Measurements from ENCODE around the gene KIDINS220. TPM values are rescaled to one million over a fixed set of nuclear protein-coding genes. Genes with fewer than 3 reads are reported as not detected.

The KIDINS220 gene
- total RNA-seq, 1 experiment from 2014 or later, result 29.3 TPM

DNA sequence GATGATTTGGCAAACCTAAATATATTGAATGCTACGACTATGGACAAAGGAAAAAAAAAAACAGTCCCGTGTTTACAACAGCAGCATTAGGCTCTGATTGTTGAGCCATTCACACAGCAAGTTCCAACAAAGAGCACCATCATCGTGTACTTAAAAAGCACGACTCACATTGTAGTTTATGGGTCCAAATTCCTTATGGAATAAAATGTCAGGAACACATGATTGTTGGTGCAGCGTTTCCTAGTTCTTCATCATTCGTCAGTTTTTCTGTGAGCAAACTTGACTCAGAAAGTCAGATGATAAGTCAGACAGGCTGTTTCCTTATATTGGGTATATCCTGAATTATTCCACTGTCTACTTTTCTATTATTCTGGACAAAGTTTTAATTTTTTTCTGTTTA, 10.0 kb upstream of the KIDINS220 start:
- H3K23me2 ChIP-seq (ENCODE audit: insufficient read length, low read depth, low read length, poor library complexity, severe bottlenecking), result no peaks in the 10 kb centered on the region
- H3K79me2 ChIP-seq (ENCODE audit: insufficient read depth, low read length), result no peaks in the 10 kb centered on the region
- H4K91ac ChIP-seq (ENCODE audit: insufficient read length, low read depth, low read length), result no peak overlapping the region
- H3K27ac Mint-ChIP-seq, result no peak overlapping the region
- no peaks in the 10 kb centered on the region for H3K9me3 ChIP-seq (ENCODE audit: control insufficient read depth, low read depth, low read length)
- no peak overlapping the region for H3K4ac ChIP-seq (ENCODE audit: low read depth, low read length)
- H3T11ph ChIP-seq (ENCODE audit: low read length), result no peak overlapping the region
- H3K4me3 Mint-ChIP-seq, result no peak overlapping the region
- no peak overlapping the region for H3K18ac ChIP-seq (ENCODE audit: insufficient read length, low read depth, low read length)
- no peak overlapping the region for H2BK12ac ChIP-seq (ENCODE audit: insufficient read length, low read depth, low read length)
- H3K4me2 ChIP-seq (ENCODE audit: insufficient read depth, insufficient read length, low read length), result no peak overlapping the region
- H2AK5ac ChIP-seq (ENCODE audit: insufficient read length, low read length), result no peak overlapping the region
- no peak overlapping the region for H3K9ac ChIP-seq (ENCODE audit: extremely low read depth, insufficient read length, low read length)
- H3K27me3 Mint-ChIP-seq (ENCODE audit: low read depth), result no peaks in the 10 kb centered on the region; the same call in none of the 2 replicates
- H2BK15ac ChIP-seq (ENCODE audit: low read depth, low read length), result no peak overlapping the region
- TF ChIP-seq, protein P1, sequence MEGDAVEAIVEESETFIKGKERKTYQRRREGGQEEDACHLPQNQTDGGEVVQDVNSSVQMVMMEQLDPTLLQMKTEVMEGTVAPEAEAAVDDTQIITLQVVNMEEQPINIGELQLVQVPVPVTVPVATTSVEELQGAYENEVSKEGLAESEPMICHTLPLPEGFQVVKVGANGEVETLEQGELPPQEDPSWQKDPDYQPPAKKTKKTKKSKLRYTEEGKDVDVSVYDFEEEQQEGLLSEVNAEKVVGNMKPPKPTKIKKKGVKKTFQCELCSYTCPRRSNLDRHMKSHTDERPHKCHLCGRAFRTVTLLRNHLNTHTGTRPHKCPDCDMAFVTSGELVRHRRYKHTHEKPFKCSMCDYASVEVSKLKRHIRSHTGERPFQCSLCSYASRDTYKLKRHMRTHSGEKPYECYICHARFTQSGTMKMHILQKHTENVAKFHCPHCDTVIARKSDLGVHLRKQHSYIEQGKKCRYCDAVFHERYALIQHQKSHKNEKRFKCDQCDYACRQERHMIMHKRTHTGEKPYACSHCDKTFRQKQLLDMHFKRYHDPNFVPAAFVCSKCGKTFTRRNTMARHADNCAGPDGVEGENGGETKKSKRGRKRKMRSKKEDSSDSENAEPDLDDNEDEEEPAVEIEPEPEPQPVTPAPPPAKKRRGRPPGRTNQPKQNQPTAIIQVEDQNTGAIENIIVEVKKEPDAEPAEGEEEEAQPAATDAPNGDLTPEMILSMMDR (conservative IDR thresholded peaks at IDR 0.05), result no peak
- H3K27ac ChIP-seq (ENCODE audit: insufficient read length, low read depth, low read length), result no peak overlapping the region
- H4K5ac ChIP-seq (ENCODE audit: insufficient read length, low read depth, low read length), result no peak overlapping the region
- no peak overlapping the region for H4K8ac ChIP-seq (replicated peaks; ENCODE audit: insufficient read length, low read depth, low read length)
- no CpG with 5 or more reads among the region's 6 CpGs for WGBS (ENCODE audit: extremely low coverage, insufficient read length, low lambda C conversion rate)
- H3K27me3 ChIP-seq (ENCODE audit: insufficient read depth, low read length), result no peaks in the 10 kb centered on the region
- no peaks in the 10 kb centered on the region for H3K4me1 ChIP-seq (ENCODE audit: insufficient read depth, low read length)
- no peak overlapping the region for H3K56ac ChIP-seq (ENCODE audit: insufficient read length, low read depth, low read length)
- no peak overlapping the region for H2AFZ ChIP-seq (ENCODE audit: low read length)
- no peaks in the 10 kb centered on the region for H3K4me1 Mint-ChIP-seq
- no peaks in the 10 kb centered on the region for H3K9me3 Mint-ChIP-seq
- no peaks in the 10 kb centered on the region for H3K79me1 ChIP-seq (ENCODE audit: insufficient read depth, low read depth, low read length, poor library complexity, severe bottlenecking)
- DNase-seq, result no peak
- H3K14ac ChIP-seq (ENCODE audit: insufficient read depth, low read length), result no peak overlapping the region
- no peaks in the 10 kb centered on the region for H3K36me3 Mint-ChIP-seq (ENCODE audit: insufficient read depth in 1 of 3, low read depth in 3 of 3)
- H2BK5ac ChIP-seq (ENCODE audit: insufficient read length, low read length), result no peak overlapping the region
- no peak overlapping the region for H2BK20ac ChIP-seq (ENCODE audit: low read depth, low read length, poor library complexity, severe bottlenecking)
- no peaks in the 10 kb centered on the region for H4K20me1 ChIP-seq (ENCODE audit: control insufficient read depth, insufficient read depth, insufficient read length)
- H2BK120ac ChIP-seq (ENCODE audit: low read depth, low read length, poor library complexity, severe bottlenecking), result no peak overlapping the region
- H3K23ac ChIP-seq (ENCODE audit: insufficient read length, low read depth, low read length), result no peak overlapping the region
